HEK293 (cell line): Measurements from ENCODE around the gene WDR11.

Experiments
- CTCF ChIA-PET: fragments of 350-600 bp; formaldehyde crosslinking; extraction: SDS; loops from one replicate; lab custom pipeline; 2021; ENCODE audit warnings: antibody characterized with exemption; lab: Yijun Ruan, JAX
- POLR2A ChIA-PET: fragments of 300-600 bp; formaldehyde crosslinking; extraction: SDS; loops from one replicate; lab custom pipeline; 2020; ENCODE audit warnings: antibody characterized with exemption, inconsistent platforms; lab: Yijun Ruan, JAX
- H3K27ac ChIP-seq: fragments of 200-500 bp; sonication (Bioruptor generic); 2 replicates; pipeline ENCODE4 v1.5.1; 2014; ENCODE audit warnings: low read depth, low read length, control low read depth, inconsistent platforms; ENCODE audit errors: extremely low read depth
- H3K36me3 ChIP-seq, 2 experiments: fragments of 200-500 bp in 1 of 2; sonication (Bioruptor generic) in 1 of 2; 1 replicate in 1 of 2; 2 replicates in 1 of 2; pipeline ENCODE4 v1.5.1; 2014 to 2017; ENCODE audit warnings: inconsistent platforms in 2 of 2, low read length in 2 of 2; ENCODE audit not compliant: control insufficient read depth in 2 of 2, insufficient read depth in 1 of 2
- H3K4me1 ChIP-seq: fragments of 200-500 bp; sonication (Bioruptor generic); 2 replicates; pipeline ENCODE4 v1.5.1; 2014; ENCODE audit warnings: mild to moderate bottlenecking, low read length, inconsistent platforms; ENCODE audit not compliant: control insufficient read depth, insufficient read depth
- H3K4me3 ChIP-seq: 2 replicates; pipeline ENCODE4 v1.5.1; 2011; ENCODE audit warnings: low read depth, mild to moderate bottlenecking, control low read depth, low read length, moderate library complexity
- H3K9me3 ChIP-seq: fragments of 200-500 bp; sonication (Bioruptor generic); 2 replicates; pipeline ENCODE4 v1.5.1; 2014; ENCODE audit warnings: low read depth, low read length, inconsistent platforms; ENCODE audit not compliant: control insufficient read depth, insufficient read depth
- ATF2 ChIP-seq: fragments of 450-650 bp; formaldehyde crosslinking; IDR thresholded peaks from 2 replicates; pipeline ENCODE4 v1.5.1; 2016; ENCODE audit warnings: missing biosample characterization, missing genetic modification characterization, low read depth
- ZBTB44 ChIP-seq: fragments of 450-650 bp; IDR thresholded peaks from 2 replicates; pipeline ENCODE4 v1.5.1; 2018; ENCODE audit warnings: missing biosample characterization, mild to moderate bottlenecking, missing genetic modification characterization
- ZEB2 ChIP-seq: fragments of 450-650 bp; formaldehyde crosslinking; IDR thresholded peaks from 2 replicates; pipeline ENCODE4 v1.5.1; 2016; ENCODE audit warnings: missing biosample characterization, missing genetic modification characterization
- ZFHX2 ChIP-seq: fragments of 450-650 bp; formaldehyde crosslinking; conservative IDR thresholded peaks from 2 replicates; pipeline ENCODE4 v1.5.1; 2016; ENCODE audit warnings: missing biosample characterization, missing genetic modification characterization
- ZFP41 ChIP-seq: fragments of 450-650 bp; formaldehyde crosslinking; IDR thresholded peaks from 2 replicates; pipeline ENCODE4 v1.5.1; 2016; ENCODE audit warnings: missing biosample characterization, missing genetic modification characterization, borderline replicate concordance
- ZNF2 ChIP-seq: fragments of 450-650 bp; formaldehyde crosslinking; IDR thresholded peaks from 2 replicates; pipeline ENCODE4 v1.5.1; 2016; ENCODE audit warnings: missing biosample characterization, missing genetic modification characterization
- ZNF202 ChIP-seq: fragments of 450-650 bp; formaldehyde crosslinking; IDR thresholded peaks from 2 replicates; pipeline ENCODE4 v1.5.1; 2016; ENCODE audit warnings: missing biosample characterization, missing genetic modification characterization, borderline replicate concordance
- ZNF214 ChIP-seq: fragments of 450-650 bp; formaldehyde crosslinking; IDR thresholded peaks from 2 replicates; pipeline ENCODE4 v1.5.1; 2017; ENCODE audit warnings: missing biosample characterization, mild to moderate bottlenecking, missing genetic modification characterization, borderline replicate concordance
- ZNF221 ChIP-seq: fragments of 450-650 bp; formaldehyde crosslinking; IDR thresholded peaks from 2 replicates; pipeline ENCODE4 v1.5.1; 2017; ENCODE audit warnings: missing biosample characterization, missing genetic modification characterization, borderline replicate concordance
- ZNF239 ChIP-seq: fragments of 450-650 bp; formaldehyde crosslinking; IDR thresholded peaks from 2 replicates; pipeline ENCODE4 v1.5.1; 2016; ENCODE audit warnings: missing biosample characterization, missing genetic modification characterization
- ZNF26 ChIP-seq: fragments of 450-650 bp; formaldehyde crosslinking; IDR thresholded peaks from 2 replicates; pipeline ENCODE4 v1.5.1; 2016; ENCODE audit warnings: missing biosample characterization, missing genetic modification characterization
- ZNF449 ChIP-seq: fragments of 450-650 bp; formaldehyde crosslinking; IDR thresholded peaks from 2 replicates; pipeline ENCODE4 v1.5.1; 2017; ENCODE audit warnings: missing biosample characterization, mild to moderate bottlenecking, missing genetic modification characterization, moderate library complexity
- ZNF488 ChIP-seq: fragments of 450-650 bp; formaldehyde crosslinking; IDR thresholded peaks from 2 replicates; pipeline ENCODE4 v1.5.1; 2016; ENCODE audit warnings: missing biosample characterization, missing genetic modification characterization
- ZNF518A ChIP-seq: fragments of 450-650 bp; formaldehyde crosslinking; conservative IDR thresholded peaks from 2 replicates; pipeline ENCODE4 v1.5.1; 2016; ENCODE audit warnings: low read depth, missing biosample characterization, missing genetic modification characterization
- ZNF548 ChIP-seq: fragments of 450-650 bp; formaldehyde crosslinking; IDR thresholded peaks from 2 replicates; pipeline ENCODE4 v1.5.1; 2016; ENCODE audit warnings: missing biosample characterization, missing genetic modification characterization
- ZNF624 ChIP-seq: fragments of 450-650 bp; formaldehyde crosslinking; IDR thresholded peaks from 2 replicates; pipeline ENCODE4 v1.5.1; 2017; ENCODE audit warnings: missing biosample characterization, missing genetic modification characterization
- ZNF747 ChIP-seq: fragments of 450-650 bp; formaldehyde crosslinking; IDR thresholded peaks from 2 replicates; pipeline ENCODE4 v1.5.1; 2016; ENCODE audit warnings: missing biosample characterization, missing genetic modification characterization
- ZNF830 ChIP-seq: fragments of 450-650 bp; IDR thresholded peaks from 2 replicates; pipeline ENCODE4 v1.5.0; 2018; ENCODE audit warnings: missing biosample characterization, missing genetic modification characterization, low read depth, mild to moderate bottlenecking, moderate library complexity

The WDR11 gene

GRCh38 chr10:120827251-120827875 lies 23.8 kb upstream of the WDR11 start:
- POLR2A ChIA-PET: no interaction called here

More at GRCh38 chr10:120827251-120827875, 23.8 kb upstream of the WDR11 start:
- no peak for TF ChIP-seq ZFHX2 (tag by site-specific recombination)
- no peak for TF ChIP-seq ZFP41
- no peak for TF ChIP-seq ZBTB44 (tag by site-specific recombination)
- TF ChIP-seq ATF2 (tag by site-specific recombination): no peak
- TF ChIP-seq ZNF624 (tag by site-specific recombination): no peak
- TF ChIP-seq ZNF202 (tag by site-specific recombination): no peak
- no peak for TF ChIP-seq ZNF518A
- TF ChIP-seq ZNF221 (tag by site-specific recombination): no peak
- no peak for TF ChIP-seq ZNF2 (tag by site-specific recombination)
- no peak for TF ChIP-seq ZNF488
- TF ChIP-seq ZNF239 (tag by site-specific recombination): no peak
- no peak for TF ChIP-seq ZNF747 (tag by site-specific recombination)
- no peak for TF ChIP-seq ZNF214 (tag by site-specific recombination)
- no peak for TF ChIP-seq ZEB2
- TF ChIP-seq ZNF26: no peak
- no peak for TF ChIP-seq ZNF830
- TF ChIP-seq ZNF449: no peak
- no peak for TF ChIP-seq ZNF548 (tag by site-specific recombination)
- H3K4me1 ChIP-seq: no peaks in the 10 kb centered on the region
- H3K27ac ChIP-seq: no peak overlapping the region
- H3K36me3 ChIP-seq: no peaks in the 10 kb centered on the region; a peak in 1 of 3 replicates
- no peaks in the 10 kb centered on the region for H3K9me3 ChIP-seq
- H3K4me3 ChIP-seq: no peak overlapping the region
- CTCF ChIA-PET: no interaction called here
